ENCODE measurements around the gene FXYD6.

- TF ChIP-seq CTCF (IDR thresholded peaks at IDR 0.05; ENCODE audit: low read length) (no peak), EZH2 (optimal IDR thresholded peaks at IDR 0.05; ENCODE audit: low read depth, low read length) (no peak), EZH2phosphoT487 (IDR thresholded peaks at IDR 0.05; ENCODE audit: low read length) (no peak)
Measured at GRCh38 chr11:117866526-117866925, 9.9 kb downstream of the FXYD6 start.
